H9 (cell line): ENCODE measurements around the gene UMPS. TPM values are rescaled to one million over a fixed set of nuclear protein-coding genes. Genes with fewer than 3 reads are reported as not detected.

Experiments used
- DNase-seq: peaks from one replicate; pipeline ENCODE4 v3.0.0-alpha.2; 2017
- H2AFZ ChIP-seq: one replicate; pipeline ENCODE4 v1.6.1; 2013; ENCODE audit warnings: mild to moderate bottlenecking, low read length, control low read depth, moderate library complexity
- H2AK5ac ChIP-seq: 2 replicates; pipeline ENCODE4 v1.6.1; 2013; ENCODE audit warnings: low read length, control low read depth, mixed read lengths; ENCODE audit not compliant: insufficient read length
- H2BK120ac ChIP-seq: one replicate; pipeline ENCODE4 v1.6.1; 2013; ENCODE audit warnings: low read depth, mild to moderate bottlenecking, low read length, control low read depth, inconsistent platforms; ENCODE audit not compliant: poor library complexity, severe bottlenecking
- H2BK12ac ChIP-seq: 2 replicates; pipeline ENCODE4 v1.6.1; 2013; ENCODE audit warnings: low read length, control low read depth, mixed read lengths, low read depth; ENCODE audit not compliant: insufficient read length
- H2BK15ac ChIP-seq: 2 replicates; pipeline ENCODE4 v1.6.1; 2013; ENCODE audit warnings: low read depth, low read length, control low read depth
- H2BK20ac ChIP-seq: one replicate; pipeline ENCODE4 v1.6.1; 2013; ENCODE audit warnings: low read depth, mild to moderate bottlenecking, low read length, control low read depth, inconsistent platforms; ENCODE audit not compliant: poor library complexity, severe bottlenecking
- H2BK5ac ChIP-seq: 2 replicates; pipeline ENCODE4 v1.6.1; 2013; ENCODE audit warnings: low read length, control low read depth, mixed read lengths; ENCODE audit not compliant: insufficient read length
- H3K14ac ChIP-seq: 2 replicates; pipeline ENCODE4 v1.6.1; 2013; ENCODE audit warnings: low read length, control low read depth; ENCODE audit not compliant: insufficient read depth
- H3K18ac ChIP-seq: 2 replicates; pipeline ENCODE4 v1.6.1; 2013; ENCODE audit warnings: low read depth, mild to moderate bottlenecking, mixed read lengths, low read length, control low read depth; ENCODE audit not compliant: insufficient read length
- H3K23ac ChIP-seq: 2 replicates; pipeline ENCODE4 v1.6.1; 2013; ENCODE audit warnings: low read length, control low read depth, mixed read lengths, low read depth; ENCODE audit not compliant: insufficient read length
- H3K23me2 ChIP-seq: 2 replicates; pipeline ENCODE4 v1.6.1; 2013; ENCODE audit warnings: low read depth, mild to moderate bottlenecking, mixed read lengths, low read length, control low read depth; ENCODE audit not compliant: insufficient read length, poor library complexity, severe bottlenecking
- H3K27ac ChIP-seq: 2 replicates; pipeline ENCODE4 v1.5.1; 2013; ENCODE audit warnings: low read length, control low read depth, mixed read lengths, low read depth; ENCODE audit not compliant: insufficient read length
- H3K27me3 ChIP-seq: 2 replicates; pipeline ENCODE4 v1.6.1; 2013; ENCODE audit warnings: low read length, control low read depth, inconsistent platforms; ENCODE audit not compliant: insufficient read depth
- H3K4ac ChIP-seq: 2 replicates; pipeline ENCODE4 v1.6.1; 2013; ENCODE audit warnings: low read depth, mild to moderate bottlenecking, control low read depth, inconsistent platforms, low read length, moderate library complexity
- H3K4me1 ChIP-seq: 2 replicates; pipeline ENCODE4 v1.6.1; 2013; ENCODE audit warnings: low read length, control low read depth, inconsistent platforms; ENCODE audit not compliant: insufficient read depth
- H3K4me2 ChIP-seq: 2 replicates; pipeline ENCODE4 v1.6.1; 2013; ENCODE audit warnings: low read length, control low read depth, mixed read lengths; ENCODE audit not compliant: insufficient read length, insufficient read depth
- H3K56ac ChIP-seq: 2 replicates; pipeline ENCODE4 v1.6.1; 2013; ENCODE audit warnings: low read depth, mild to moderate bottlenecking, mixed read lengths, low read length, control low read depth; ENCODE audit not compliant: insufficient read length
- H3K79me1 ChIP-seq: 2 replicates; pipeline ENCODE4 v1.6.1; 2013; ENCODE audit warnings: low read depth, mild to moderate bottlenecking, moderate library complexity, low read length, control low read depth, inconsistent platforms; ENCODE audit not compliant: insufficient read depth, poor library complexity, severe bottlenecking
- H3K79me2 ChIP-seq: 2 replicates; pipeline ENCODE4 v1.6.1; 2013; ENCODE audit warnings: low read length, control low read depth, inconsistent platforms; ENCODE audit not compliant: insufficient read depth
- H3K9ac ChIP-seq: 2 replicates; pipeline ENCODE4 v1.6.1; 2013; ENCODE audit warnings: low read length, control low read depth, mixed read lengths; ENCODE audit not compliant: insufficient read length; ENCODE audit errors: extremely low read depth
- H3K9me3 ChIP-seq: one replicate; pipeline ENCODE4 v1.6.1; 2013; ENCODE audit warnings: low read depth, low read length, inconsistent platforms; ENCODE audit not compliant: control insufficient read depth
- H3T11ph ChIP-seq: one replicate; pipeline ENCODE4 v1.6.1; 2013; ENCODE audit warnings: mild to moderate bottlenecking, low read length, control low read depth, inconsistent platforms
- H4K20me1 ChIP-seq: one replicate; pipeline ENCODE4 v1.6.1; 2013; ENCODE audit not compliant: control insufficient read depth, insufficient read length, insufficient read depth
- H4K5ac ChIP-seq: 2 replicates; pipeline ENCODE4 v1.6.1; 2013; ENCODE audit warnings: low read depth, mild to moderate bottlenecking, mixed read lengths, low read length, control low read depth; ENCODE audit not compliant: insufficient read length
- H4K8ac ChIP-seq: replicated peaks from 2 replicates; pipeline ENCODE4 v1.6.1; 2013; ENCODE audit warnings: low read length, control low read depth, mixed read lengths, low read depth; ENCODE audit not compliant: insufficient read length
- H4K91ac ChIP-seq: 2 replicates; pipeline ENCODE4 v1.6.1; 2013; ENCODE audit warnings: low read depth, mild to moderate bottlenecking, moderate library complexity, mixed read lengths, low read length, control low read depth; ENCODE audit not compliant: insufficient read length
- H3K27ac Mint-ChIP-seq, 3 experiments: 2 replicates in 2 of 3; 3 replicates in 1 of 3; pipeline ENCODE4 v1.8.0; 2020 to 2021; ENCODE audit warnings: mixed read lengths in 3 of 3, mild to moderate bottlenecking in 1 of 3, moderate library complexity in 1 of 3
- H3K27me3 Mint-ChIP-seq: 2 replicates; pipeline ENCODE4 v1.8.0; 2021; ENCODE audit warnings: low read depth, mild to moderate bottlenecking, moderate library complexity, mixed read lengths
- H3K36me3 Mint-ChIP-seq, 3 experiments: 2 replicates in 2 of 3; 3 replicates in 1 of 3; pipeline ENCODE4 v1.8.0; 2020 to 2021; ENCODE audit warnings: low read depth in 3 of 3, mixed read lengths in 3 of 3; ENCODE audit not compliant: insufficient read depth in 1 of 3
- H3K4me1 Mint-ChIP-seq, 2 experiments: 2 replicates each; pipeline ENCODE4 v1.8.0; 2020; ENCODE audit warnings: mixed read lengths in 2 of 2
- H3K4me3 Mint-ChIP-seq, 2 experiments: 2 replicates in 1 of 2; 3 replicates in 1 of 2; pipeline ENCODE4 v1.8.0; 2020 to 2021; ENCODE audit warnings: mild to moderate bottlenecking in 2 of 2, mixed read lengths in 2 of 2, moderate library complexity in 1 of 2
- H3K9me3 Mint-ChIP-seq, 2 experiments: 2 replicates in 1 of 2; 3 replicates in 1 of 2; pipeline ENCODE4 v1.8.0; 2020; ENCODE audit warnings: mild to moderate bottlenecking in 2 of 2, mixed read lengths in 2 of 2, moderate library complexity in 1 of 2
- WGBS: extraction: QIAGEN DNeasy Blood & Tissue Kit; methylation state at CpG from one replicate; pipeline ENCODE4 v1.1.7; 2013; ENCODE audit warnings: missing lambda C conversion rate, low lambda C conversion rate, mixed read lengths; ENCODE audit not compliant: insufficient read length; ENCODE audit errors: extremely low coverage; 5-methylcytosine and 5-hydroxymethylcytosine counted together
- total RNA-seq: library from RNA; stranded (reverse); gene quantifications from 2 replicates; pipeline ENCODE4 v1.2.1, GENCODE V29; 2021
- TF ChIP-seq, protein P1 (sequence below): fragments of 200-600 bp; sonication (generic); conservative IDR thresholded peaks from 3 replicates; pipeline ENCODE4 v1.8.0; 2021; ENCODE audit warnings: antibody characterized with exemption, mild to moderate bottlenecking

The UMPS gene
- total RNA-seq, 1 experiment from 2014 or later = 65.4 TPM

DNA sequence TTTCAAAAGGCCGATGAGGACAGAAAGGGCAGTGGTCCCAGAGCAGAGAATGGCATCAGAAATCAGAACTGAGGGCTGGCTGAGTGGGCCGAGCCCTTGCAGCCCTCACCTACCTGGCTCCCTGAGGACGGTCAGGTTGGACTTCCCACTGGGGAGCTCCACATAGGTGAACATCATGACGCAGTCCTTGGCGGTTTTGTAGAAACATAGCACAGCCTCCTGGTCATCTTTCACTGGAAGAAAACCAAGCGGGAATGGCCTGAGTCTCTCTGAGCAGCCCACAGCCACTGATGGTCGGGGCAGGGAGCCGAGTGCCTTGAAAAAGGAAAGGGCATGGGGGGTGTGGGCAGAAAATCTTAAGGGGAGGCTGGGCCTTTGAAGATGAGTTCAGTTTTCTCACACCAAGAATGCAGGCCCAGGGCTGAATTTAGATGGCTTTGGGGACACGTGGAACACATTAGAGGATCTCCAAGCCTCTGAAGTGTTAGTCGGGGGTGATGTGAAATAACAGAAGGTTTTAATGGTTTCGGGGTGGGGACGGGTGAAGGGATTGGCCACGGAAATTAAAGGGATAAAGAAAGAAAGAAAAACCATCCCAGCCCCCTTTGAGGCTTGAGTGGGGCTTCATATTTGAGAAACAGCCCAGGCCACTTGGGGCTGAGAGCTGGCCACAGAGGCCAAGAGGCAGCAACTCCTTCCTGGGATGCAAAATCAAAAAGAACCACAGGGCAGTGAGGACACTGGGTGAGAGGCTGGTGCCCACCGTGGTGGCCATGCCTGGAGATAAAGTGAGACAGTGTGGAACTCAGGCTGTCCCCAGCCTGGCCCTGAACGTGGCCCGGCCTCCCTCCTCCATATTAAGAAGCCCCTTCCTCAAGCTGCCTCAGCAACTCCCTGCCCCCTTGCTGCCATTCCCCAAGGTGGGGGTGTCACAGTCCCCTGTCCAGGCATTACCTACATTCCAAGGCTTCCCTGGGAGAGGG is 36.2 kb downstream of the UMPS start:
- Histone ChIP-seq H3K79me1 (no peaks in the 10 kb centered on the region), H2AK5ac (no peak overlapping the region), H4K8ac (no peak overlapping the region), H2AFZ (no peak overlapping the region), H3K14ac (no peak overlapping the region), H3K4ac (no peak overlapping the region), H3K23ac (no peak overlapping the region), H4K5ac (no peak overlapping the region), H2BK120ac (no peak overlapping the region), H3K56ac (no peak overlapping the region), H4K20me1 (no peaks in the 10 kb centered on the region), H3T11ph (no peak overlapping the region), H2BK5ac (no peak overlapping the region), H3K9me3 (no peaks in the 10 kb centered on the region), H4K91ac (no peak overlapping the region), H3K23me2 (no peaks in the 10 kb centered on the region), H3K18ac (no peak overlapping the region), H3K79me2 (no peaks in the 10 kb centered on the region), H3K27me3 (no peaks in the 10 kb centered on the region), H3K4me1 (no peaks in the 10 kb centered on the region), H3K9ac (no peak overlapping the region), H3K27ac (no peak overlapping the region), H2BK20ac (no peak overlapping the region), H2BK15ac (no peak overlapping the region), H2BK12ac (no peak overlapping the region), H3K4me2 (no peak overlapping the region)
- no peaks in the 10 kb centered on the region for H3K9me3 Mint-ChIP-seq
- H3K36me3 Mint-ChIP-seq = peaks cover 39 to 88% (median 55%) of the 10 kb centered on the region in 3 experiments
- peak overlapping the region in 2 of 3 experiments; percentile 28 to 61; a peak in 2 of 7 replicates for H3K27ac Mint-ChIP-seq
- no peak overlapping the region for H3K4me3 Mint-ChIP-seq
- 100% methylated on average over 3 of the region's 16 CpGs for WGBS
- H3K27me3 Mint-ChIP-seq = no peaks in the 10 kb centered on the region
- DNase-seq = no peak
- peaks cover 5 to 11% of the 10 kb centered on the region in 2 experiments for H3K4me1 Mint-ChIP-seq
- TF ChIP-seq, protein P1, sequence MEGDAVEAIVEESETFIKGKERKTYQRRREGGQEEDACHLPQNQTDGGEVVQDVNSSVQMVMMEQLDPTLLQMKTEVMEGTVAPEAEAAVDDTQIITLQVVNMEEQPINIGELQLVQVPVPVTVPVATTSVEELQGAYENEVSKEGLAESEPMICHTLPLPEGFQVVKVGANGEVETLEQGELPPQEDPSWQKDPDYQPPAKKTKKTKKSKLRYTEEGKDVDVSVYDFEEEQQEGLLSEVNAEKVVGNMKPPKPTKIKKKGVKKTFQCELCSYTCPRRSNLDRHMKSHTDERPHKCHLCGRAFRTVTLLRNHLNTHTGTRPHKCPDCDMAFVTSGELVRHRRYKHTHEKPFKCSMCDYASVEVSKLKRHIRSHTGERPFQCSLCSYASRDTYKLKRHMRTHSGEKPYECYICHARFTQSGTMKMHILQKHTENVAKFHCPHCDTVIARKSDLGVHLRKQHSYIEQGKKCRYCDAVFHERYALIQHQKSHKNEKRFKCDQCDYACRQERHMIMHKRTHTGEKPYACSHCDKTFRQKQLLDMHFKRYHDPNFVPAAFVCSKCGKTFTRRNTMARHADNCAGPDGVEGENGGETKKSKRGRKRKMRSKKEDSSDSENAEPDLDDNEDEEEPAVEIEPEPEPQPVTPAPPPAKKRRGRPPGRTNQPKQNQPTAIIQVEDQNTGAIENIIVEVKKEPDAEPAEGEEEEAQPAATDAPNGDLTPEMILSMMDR = no peak
